ENCODE data around the gene PIK3R6.
A peak's percentile ranks its signal among the peaks of the same experiment; 100 is the strongest.

PIK3R6 gene

GRCh38 chr17:8867361-8867981, at the start of gene PIK3R6:
PIK3R6 (minus strand) TSS chr17:8867674; CDS start chr17:8849794, 17,880 bp downstream.
- no peak for DNase-seq

- DNase-seq = no peak
Observed at GRCh38 chr17:8916466-8916865, 49.0 kb upstream of the PIK3R6 start.

GRCh38 chr17:8914554-8914953, 47.1 kb upstream of the PIK3R6 start:
- no peak for DNase-seq

GRCh38 chr17:8913879-8914278, 46.4 kb upstream of the PIK3R6 start:
- no peak for DNase-seq

- DNase-seq = no peak
Observed at GRCh38 chr17:8913091-8913490, 45.6 kb upstream of the PIK3R6 start.

- no peak for DNase-seq
Observed at GRCh38 chr17:8912084-8912981, 44.9 kb upstream of the PIK3R6 start.

- DNase-seq = no peak
Observed at GRCh38 chr17:8910969-8911604, 43.6 kb upstream of the PIK3R6 start.

- no peak for DNase-seq
Observed at GRCh38 chr17:8909586-8910270, 42.3 kb upstream of the PIK3R6 start.

- DNase-seq = peak in 1 of 2 experiments; percentile 2
Observed at GRCh38 chr17:8905331-8905730, 37.9 kb upstream of the PIK3R6 start.

GRCh38 chr17:8904686-8905085, 37.2 kb upstream of the PIK3R6 start:
- DNase-seq = no peak

- DNase-seq = no peak
Observed at GRCh38 chr17:8904201-8904600, 36.7 kb upstream of the PIK3R6 start.

GRCh38 chr17:8900626-8901585, 33.4 kb upstream of the PIK3R6 start:
- no peak for DNase-seq

GRCh38 chr17:8900207-8900606, 32.7 kb upstream of the PIK3R6 start:
- DNase-seq = no peak

- no peak for DNase-seq
Observed at GRCh38 chr17:8898636-8899035, 31.2 kb upstream of the PIK3R6 start.

GRCh38 chr17:8898126-8898525, 30.7 kb upstream of the PIK3R6 start:
- DNase-seq = no peak

GRCh38 chr17:8896641-8897635, 29.5 kb upstream of the PIK3R6 start:
- DNase-seq = no peak

- no peak for DNase-seq
Observed at GRCh38 chr17:8896087-8896486, 28.6 kb upstream of the PIK3R6 start.

GRCh38 chr17:8894673-8895578, 27.5 kb upstream of the PIK3R6 start:
- peak; percentile 55 to 65 for DNase-seq

- no peak for DNase-seq
Observed at GRCh38 chr17:8894202-8894671, 26.8 kb upstream of the PIK3R6 start.

Data from activated CD4-positive, alpha-beta T cell treated with anti-CD3 and anti-CD28 coated beads, Interleukin-2, amount 50 U/mL, for 48 hours (primary cell).